GM12801 (cell line): ENCODE measurements around the gene CST9.

Experiments
- TF ChIP-seq, protein P1 (sequence below): IDR thresholded peaks from one replicate; pipeline ENCODE4 v1.5.1; 2011; ENCODE audit warnings: control low read depth; ENCODE audit not compliant: insufficient read length; ENCODE audit errors: extremely low read depth

CST9 gene

DNA sequence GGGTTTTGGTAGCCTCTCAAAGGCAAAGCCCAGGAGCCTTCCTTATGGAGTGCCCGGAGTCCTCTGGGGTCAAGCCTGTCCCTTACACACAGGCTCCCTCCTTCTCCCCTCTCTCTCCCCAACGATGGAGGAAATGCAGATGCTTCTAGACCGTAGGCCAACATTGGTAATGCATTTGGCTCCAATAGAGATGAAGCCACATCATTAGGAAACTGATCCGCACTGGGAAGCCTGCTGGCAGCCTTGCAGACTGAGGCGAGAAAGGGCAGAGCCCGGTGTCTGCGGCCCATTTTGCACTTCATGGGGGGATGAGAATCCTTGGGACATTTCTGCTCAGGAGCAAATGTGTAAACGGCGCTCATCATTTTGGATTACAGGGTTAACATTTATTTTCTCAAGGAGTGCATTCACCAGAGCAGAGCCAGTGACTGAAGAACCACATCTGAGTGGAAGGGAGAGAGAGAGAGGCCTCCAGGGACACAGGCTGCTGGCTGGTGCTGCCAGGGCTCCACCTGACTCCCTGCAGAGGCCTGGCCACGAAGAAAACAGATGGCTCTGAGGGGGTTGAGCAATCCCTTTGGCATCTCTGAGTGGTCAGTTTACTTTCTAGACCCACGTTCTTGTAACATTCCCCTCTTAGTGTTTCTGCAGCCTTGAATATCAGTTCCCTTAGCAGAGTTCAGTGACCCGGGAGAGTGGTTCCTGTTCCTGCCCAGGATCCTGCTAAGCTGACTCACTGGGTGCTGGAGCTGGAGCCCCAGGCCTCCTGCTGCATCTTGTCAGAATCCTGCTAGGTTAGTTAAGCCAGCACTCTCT is 36.4 kb upstream of the CST9 start:
- TF ChIP-seq, protein P1, sequence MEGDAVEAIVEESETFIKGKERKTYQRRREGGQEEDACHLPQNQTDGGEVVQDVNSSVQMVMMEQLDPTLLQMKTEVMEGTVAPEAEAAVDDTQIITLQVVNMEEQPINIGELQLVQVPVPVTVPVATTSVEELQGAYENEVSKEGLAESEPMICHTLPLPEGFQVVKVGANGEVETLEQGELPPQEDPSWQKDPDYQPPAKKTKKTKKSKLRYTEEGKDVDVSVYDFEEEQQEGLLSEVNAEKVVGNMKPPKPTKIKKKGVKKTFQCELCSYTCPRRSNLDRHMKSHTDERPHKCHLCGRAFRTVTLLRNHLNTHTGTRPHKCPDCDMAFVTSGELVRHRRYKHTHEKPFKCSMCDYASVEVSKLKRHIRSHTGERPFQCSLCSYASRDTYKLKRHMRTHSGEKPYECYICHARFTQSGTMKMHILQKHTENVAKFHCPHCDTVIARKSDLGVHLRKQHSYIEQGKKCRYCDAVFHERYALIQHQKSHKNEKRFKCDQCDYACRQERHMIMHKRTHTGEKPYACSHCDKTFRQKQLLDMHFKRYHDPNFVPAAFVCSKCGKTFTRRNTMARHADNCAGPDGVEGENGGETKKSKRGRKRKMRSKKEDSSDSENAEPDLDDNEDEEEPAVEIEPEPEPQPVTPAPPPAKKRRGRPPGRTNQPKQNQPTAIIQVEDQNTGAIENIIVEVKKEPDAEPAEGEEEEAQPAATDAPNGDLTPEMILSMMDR = no peak

DNA sequence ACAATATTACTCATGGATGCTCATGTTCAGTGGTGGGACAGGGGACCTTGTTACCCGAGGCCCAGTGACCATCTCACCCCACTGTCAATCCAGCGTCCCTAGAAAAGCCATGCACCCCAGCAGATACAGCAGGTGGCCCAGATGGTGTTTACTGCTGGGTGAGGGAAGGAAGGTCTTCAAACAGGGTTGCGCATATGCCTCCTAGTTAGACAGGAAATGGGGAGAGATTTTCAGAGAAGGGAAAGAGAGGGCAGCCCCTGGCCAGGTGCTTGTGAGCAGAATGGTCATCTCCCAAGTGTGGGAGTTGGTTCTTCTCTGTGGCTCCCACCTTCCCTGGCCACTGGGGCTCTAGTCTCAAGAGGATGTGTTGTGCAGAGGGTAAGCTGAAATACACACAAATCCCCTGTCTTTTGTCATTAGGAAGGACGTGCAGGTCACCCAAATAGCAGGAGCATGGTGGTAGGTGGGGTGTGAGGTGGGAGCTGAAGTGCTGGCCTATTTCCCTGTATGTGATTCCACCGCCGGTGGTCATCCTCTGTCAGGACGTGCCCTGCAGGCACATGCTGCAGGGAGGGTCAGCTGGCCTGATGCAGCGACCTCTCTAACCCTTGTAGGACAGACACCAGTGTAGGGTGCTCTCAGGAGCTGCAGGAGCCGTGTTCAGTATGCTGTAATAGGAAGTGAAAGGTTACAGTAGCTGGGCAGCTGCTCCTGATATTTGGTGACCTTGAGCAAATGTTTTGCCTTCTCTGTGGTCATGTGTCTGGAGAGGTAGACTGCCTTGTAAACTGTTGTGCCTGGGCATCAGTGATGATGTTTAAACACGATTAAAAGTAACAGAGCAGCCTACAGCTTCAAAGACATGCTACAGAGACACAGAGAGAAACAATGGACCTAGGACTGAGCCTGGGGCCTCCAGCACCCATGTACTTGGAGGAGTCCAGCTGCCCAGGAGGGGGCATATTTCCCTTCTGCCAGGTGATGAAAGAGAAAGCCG is 35.3 kb upstream of the CST9 start:
- TF ChIP-seq, protein P1 = no peak

DNA sequence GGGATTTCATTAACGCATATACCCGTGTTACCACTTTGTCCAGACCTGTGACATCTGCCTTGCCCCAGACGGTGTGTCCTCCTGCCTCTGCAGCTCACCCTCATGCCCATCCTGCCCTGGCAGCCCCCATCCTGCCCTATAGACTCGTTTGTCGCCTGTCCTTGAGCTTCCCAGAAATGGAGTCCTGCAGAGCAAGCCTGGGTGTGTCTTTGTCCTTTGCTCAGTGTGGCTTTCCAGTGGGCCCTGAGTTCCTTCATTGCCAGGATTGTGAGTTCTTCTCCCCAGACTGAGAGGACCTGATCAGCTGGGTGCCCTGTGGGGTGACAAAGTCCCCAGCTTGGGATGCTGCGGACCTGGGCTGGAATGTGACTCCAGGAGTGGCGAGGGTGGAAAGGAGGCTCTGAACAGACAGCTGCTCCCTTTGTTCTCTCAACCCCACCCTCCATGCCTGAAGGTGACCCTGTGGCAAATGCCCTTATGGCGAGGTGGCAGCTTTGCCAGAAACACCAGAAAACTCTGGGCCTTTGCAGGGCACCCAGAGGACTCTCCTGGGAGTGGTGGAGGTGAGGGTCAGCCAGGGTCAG is 34.4 kb upstream of the CST9 start:
- TF ChIP-seq, protein P1 = no peak

DNA sequence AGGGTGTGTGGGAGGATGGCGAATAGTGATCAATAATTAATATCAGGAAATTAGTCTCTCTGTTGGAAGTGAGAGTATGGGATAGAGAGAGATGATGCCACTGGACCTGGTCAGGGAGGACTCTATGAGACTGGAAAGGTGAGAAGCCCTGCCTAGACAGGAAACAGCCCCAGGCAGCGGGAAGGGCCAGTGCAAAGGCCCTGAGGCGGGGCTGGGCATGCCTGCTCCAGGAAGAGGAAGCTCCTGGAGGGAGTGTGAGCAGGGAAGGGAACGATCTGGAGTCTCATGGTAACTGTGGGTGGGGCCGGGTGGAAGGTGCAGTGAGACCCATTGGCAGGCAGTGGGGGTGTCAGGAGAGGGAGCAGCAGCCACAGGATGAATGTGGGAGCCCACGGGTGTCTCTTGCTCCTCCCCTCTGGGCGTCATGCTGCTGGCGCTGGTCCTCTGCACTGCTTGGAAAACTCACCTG is 33.8 kb upstream of the CST9 start:
- TF ChIP-seq, protein P1 = no peak

DNA sequence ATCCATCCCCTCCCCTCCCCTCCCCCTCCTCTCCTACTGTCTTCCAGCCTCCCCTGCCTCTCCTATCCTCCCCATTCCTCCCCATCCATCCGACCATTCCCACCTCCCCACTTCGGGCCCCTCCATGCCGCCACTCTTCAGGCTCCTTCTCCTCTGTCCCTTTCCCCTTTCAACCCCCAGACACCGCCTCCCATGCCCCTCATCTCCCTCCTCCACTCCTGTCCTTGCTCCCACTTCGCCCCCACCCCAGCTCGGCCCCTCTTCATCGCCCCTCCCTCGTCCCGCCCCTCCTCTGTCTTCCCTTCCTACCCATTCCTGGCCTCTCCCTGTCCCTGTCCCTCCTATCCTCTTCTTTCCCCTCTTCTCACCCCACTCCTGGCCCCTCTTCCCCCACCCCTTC is 32.6 kb upstream of the CST9 start:
- TF ChIP-seq, protein P1 = no peak

DNA sequence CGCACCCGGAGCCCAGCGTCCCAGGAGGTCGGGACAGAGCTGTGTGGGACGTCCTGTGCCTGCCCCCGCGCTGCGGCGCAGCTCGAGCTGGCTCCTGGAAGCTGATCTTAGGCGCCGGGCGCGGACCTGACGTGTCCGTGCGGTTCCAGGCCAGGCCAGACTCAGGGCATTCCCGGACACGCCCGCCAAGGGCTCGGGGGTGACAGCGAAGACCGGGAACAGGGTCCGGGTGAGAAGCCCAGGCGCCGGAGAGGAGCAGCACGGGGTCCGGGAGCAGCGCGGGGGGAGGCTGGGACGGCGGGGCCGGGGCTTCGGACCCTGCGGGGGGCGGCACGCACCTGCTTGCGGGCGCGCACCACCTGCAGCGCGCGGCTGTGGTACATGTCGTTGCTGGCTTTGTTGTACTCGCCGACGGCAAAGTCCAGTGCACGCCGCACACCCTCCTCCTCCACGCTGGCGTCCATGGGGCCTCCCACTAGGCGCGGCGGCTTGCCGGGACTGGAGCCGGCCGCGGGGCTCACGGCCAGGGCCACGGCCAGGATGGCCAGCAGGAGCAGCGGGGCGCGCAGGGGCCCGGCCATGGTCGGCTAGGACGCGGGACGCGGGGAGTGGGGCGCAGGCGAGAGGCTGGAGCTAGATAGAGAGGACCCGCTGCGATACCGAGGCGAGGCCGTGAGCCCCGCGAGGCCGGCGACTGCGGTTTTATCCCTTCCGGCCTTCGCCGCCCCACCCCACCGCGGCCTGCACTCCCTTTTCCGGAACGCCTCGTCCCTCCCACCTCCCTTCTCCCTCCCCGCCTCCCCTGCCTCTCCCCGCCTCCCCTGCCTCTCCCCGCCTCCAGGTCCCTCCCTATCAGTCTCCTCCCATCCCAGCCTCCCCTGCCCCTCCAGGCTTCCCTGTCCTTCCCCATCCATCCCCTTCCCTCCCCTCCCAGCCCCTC is 31.8 kb upstream of the CST9 start, which contains the start of gene CST3:
TSS of gene CST3 (minus strand) at position 674 of the 940 bp plus-strand sequence. CDS start at position 581, 93 bp downstream.
- TF ChIP-seq, protein P1 = no peak
